UCSD-AML1 (cell line): ENCODE results near the gene PCYOX1L.

Source experiments
- DNase-seq: peaks from one replicate; lab custom pipeline; 2025; ENCODE audit not compliant: unreplicated experiment; lab: John Stamatoyannopoulos, UW

Gene PCYOX1L, protein sequence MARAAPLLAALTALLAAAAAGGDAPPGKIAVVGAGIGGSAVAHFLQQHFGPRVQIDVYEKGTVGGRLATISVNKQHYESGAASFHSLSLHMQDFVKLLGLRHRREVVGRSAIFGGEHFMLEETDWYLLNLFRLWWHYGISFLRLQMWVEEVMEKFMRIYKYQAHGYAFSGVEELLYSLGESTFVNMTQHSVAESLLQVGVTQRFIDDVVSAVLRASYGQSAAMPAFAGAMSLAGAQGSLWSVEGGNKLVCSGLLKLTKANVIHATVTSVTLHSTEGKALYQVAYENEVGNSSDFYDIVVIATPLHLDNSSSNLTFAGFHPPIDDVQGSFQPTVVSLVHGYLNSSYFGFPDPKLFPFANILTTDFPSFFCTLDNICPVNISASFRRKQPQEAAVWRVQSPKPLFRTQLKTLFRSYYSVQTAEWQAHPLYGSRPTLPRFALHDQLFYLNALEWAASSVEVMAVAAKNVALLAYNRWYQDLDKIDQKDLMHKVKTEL

DNA sequence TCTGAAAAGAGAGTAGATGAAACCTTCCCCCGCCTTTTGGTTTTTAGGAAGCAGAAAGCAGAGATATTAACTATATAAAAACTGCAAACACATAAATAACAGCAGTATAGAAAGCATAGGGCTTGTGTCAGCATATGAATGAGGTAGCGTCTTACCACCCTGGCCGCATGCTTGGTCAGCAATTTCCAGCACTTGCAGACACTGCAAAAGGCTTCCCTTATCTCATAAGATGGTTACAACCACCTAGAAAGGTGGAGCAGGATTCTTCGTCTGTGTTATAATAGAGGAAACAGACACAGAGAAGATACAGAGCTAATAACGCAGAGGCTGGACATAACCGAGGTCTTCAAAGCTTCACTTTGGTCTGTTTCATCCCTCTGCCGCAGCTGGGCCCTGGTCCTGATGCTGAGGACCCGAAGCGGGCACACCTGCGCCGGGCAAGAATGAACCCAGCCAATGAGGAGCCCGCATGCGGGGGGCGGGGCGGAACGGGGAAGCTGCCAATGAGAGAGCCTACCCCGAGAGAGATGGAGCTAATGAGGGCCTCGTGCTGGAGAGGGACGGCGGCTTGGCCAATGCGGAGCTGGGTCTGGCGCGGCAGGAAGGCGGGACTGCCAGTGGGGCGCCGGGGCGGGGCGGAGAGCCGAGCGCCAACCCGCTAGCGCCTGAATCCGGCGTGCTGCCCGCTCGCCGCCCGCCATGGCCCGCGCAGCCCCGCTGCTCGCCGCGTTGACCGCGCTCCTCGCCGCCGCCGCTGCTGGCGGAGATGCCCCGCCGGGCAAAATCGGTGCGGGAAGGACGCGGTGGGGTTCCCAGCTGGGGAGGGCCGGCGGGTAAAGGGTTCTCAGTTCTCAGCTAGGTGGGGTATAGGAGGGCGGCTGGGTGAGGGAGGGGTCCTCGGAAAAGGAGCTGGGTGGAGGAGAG, at the start of gene PCYOX1L:
Gene PCYOX1L, plus strand, starts transcription at position 677 of the 924 bp plus-strand sequence. Its CDS starts 23 bp downstream, at position 700.
- peak; percentile 96 for DNase-seq

DNA sequence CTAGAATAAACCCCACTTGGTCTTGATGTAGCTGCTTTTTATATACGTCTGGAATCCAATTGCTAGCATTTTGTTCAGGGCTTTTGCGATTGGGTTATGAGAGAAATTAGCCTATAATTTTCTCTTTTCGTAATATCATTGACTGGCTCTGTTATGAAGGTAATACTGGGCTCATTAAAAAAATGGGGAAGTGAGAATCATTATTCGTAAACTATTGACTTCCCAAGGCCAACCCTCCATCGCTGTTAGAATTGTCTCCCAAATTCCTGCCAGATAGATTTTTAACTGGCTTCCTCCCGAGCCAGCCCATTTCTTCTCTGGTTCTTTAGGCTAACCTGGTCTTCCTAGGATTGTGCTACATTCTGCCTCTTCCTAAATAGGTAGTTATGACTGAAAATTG, 48.5 kb upstream of the PCYOX1L start:
- no peak for DNase-seq

DNA sequence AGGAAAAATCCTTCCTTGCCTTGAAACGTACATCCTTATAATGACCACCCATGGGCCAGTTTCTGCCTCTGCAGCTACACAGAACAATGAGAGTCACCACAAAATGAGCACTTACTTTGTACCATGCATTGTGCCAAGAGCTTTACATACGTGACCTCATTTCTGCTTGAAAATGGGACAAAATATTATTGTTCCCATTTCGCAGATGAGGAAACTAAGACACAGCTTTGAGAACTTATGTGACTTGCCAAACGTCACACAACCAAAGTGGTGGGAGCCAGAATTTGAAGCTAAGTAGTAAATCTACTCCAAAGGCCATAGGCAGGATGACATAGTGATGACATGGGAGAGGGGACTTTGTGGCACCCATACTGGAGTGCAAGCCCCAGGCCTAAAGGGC, 47.4 kb upstream of the PCYOX1L start:
- no peak for DNase-seq

DNA sequence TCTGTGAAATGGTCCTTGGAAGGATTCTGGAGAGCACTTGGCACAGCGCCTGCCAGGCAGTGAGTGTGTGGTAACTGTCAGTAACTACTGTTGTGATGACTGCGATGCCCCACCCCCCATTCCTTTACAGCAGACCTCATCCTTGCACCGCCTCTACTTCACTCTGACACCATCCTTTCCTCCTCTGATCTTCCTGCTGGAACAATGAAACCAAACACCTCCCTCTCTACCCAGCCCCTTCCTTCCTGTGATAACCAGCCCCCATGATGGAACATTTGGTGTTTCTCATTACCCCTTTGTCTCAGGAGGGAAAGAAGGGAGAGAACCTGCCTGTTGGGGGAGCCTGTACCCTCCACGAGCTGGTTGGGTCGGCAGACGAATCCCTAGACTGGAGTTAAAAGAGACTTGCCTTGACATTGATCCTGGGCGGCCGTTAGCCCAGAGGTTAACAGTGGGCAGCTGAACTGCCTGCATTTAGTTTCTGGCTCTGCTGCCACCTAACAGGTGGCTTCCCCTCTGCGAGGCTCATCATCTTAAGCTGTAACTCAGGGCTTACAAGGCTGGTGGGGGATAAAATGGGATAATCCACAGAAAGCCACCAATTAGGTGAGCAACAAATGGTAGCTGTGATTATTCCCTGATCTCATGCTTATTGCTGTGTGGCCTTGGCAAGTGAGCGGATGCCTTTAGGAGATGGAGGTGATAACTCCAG, 46.7 kb upstream of the PCYOX1L start:
- peak; percentile 55 for DNase-seq

DNA sequence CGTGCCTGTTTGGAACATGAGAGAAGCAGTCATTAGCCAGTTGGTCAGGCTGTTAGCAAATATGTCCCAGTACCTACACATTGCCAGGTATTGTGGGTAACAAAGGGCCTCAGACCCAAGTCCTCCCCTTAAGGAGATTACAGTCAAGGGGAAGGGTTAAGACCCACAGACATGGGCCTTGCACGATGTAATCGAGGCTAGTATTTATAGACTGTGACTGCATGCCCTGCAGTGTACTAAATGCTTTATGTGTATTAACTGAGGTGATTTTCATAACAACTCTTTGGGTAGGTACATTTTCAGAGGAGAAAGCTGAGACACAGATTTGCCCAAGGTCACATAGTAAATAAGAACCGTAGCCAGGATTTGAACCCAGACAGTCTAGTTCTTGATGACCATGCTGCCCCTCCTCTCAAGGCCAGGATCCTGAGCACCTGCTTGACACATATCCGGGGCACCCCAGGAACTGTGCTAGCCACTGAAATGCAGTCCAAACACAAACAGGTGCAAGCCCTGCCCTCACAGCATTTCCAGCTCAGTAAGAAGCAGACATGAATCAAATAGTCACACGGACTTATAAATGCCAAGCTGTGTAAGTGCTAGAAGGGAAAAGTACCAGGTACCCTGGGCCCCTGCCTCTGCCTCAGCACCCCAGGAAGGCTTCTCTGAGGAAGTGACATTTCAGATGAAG, 44.5 kb upstream of the PCYOX1L start:
- no peak for DNase-seq

DNA sequence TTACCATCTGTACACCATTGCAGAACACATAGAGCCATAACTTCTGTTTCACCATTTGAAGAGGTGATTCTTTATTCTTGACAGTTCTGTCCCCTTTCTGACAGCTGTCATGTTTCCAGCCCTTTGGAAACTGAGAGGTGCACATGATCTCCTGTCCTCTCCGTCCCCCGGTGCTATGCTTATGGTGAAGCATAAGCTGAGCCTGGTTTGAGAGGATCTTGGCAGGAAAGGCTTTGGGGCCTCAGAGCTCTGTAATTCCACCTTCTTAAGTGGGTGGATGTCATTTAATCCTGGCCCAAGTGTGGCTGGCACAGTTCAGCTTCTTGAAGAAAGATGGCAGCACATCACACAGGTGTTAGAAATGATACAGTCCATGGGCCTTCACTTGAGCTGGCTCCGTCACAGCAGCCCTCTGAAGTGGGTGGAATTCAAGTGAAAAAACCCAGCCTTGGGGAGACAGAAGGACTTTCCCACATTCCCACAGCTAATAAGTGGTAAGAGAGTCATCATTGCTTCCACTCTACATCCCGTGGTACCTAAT, 43.2 kb upstream of the PCYOX1L start:
- DNase-seq, result no peak

DNA sequence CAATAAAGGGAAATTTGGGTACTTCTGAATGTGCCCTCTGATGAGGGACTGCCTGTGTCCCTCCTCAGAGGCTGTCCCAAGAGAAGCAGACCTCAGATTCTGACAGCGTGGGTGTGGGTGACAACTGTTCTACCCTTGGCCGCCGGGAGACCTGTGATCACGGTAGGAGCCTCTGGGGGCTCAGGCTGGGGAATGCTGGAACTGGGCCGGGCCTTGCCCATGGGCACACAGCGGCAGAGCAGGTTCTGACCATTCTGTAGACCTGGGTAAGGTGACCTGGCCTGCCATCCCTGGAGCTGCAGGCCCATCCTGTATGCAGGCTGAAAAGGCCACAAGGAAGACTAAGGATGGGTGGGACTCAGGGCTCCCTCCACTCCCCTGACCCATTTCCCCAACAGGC, 42.1 kb upstream of the PCYOX1L start:
- no peak for DNase-seq

DNA sequence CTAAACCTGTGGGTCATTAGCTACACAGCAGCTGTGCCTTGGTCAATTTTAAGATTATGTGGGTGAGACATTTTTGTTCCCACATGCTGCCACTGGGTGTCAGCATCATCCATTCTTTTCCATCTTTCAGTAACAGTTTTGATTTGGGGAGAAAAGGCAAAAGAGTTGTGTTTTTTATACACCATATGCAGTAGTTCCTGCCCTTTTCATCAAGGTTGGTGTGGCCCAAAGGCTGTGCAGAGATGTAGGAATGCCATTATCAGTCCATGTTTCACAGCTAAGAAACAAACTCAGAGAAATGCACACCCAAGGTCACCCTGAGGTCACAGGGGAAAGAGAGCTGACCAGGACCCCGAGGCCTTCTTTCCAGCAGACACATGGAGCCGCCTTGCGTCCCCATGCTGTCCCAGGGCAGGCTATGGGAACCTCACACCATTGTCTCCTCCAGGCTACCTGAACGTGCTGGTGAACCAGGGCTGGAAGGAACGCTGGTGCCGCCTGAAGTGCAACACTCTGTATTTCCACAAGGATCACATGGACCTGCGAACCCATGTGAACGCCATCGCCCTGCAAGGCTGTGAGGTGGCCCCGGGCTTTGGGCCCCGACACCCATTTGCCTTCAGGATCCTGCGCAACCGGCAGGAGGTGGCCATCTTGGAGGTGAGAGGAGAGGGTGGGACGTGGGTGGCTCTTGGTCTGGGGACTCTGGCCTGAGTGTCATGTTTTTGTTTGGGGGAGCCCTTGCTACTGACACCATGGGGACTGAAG, 40.4 kb upstream of the PCYOX1L start:
- DNase-seq, result no peak

DNA sequence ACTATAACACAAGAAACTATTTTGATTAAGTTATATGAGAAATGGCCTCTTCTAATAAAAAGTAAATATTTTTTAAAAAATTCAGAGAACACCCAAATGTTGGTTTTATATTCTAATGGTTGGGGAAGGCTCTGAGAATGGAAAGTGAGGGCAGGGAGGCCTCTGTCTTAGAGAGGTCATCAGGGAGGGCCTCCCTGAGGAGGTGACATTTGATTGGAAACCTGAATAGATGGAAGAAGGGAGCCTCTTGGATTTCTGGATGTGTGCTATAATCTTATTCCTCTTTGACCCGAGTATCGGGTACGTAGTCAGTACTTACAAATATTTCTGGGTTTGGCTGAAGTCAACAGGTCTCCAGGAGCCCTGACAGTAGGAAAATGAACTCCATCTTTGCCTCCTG, 38.7 kb upstream of the PCYOX1L start:
- no peak for DNase-seq

DNA sequence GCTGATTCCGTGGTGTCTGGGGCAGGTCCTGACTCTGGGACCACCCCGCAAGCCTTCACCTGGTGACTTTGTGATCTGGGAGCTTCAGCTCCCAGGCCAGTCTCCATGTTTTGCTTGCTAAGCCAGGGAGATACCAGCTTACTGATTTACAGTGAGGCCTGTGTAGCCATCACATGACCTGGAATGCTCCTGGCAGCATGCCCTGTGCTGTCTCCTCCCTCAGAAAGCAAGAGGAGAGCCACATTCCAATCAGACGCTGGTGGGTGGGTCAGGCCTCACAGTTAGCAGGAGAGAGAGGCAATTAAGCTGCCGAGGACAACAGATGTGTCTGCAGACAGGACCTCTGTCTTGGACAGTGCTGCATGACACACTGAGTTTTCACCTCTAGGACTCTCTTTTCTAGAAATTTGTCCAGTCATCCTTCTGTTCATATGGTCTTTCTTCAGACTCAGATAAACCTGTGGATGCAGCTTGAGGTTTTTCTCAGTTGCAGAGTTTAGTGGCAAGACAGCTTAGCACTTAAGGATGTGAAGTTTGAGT, 37.0 kb upstream of the PCYOX1L start:
- no peak for DNase-seq

DNA sequence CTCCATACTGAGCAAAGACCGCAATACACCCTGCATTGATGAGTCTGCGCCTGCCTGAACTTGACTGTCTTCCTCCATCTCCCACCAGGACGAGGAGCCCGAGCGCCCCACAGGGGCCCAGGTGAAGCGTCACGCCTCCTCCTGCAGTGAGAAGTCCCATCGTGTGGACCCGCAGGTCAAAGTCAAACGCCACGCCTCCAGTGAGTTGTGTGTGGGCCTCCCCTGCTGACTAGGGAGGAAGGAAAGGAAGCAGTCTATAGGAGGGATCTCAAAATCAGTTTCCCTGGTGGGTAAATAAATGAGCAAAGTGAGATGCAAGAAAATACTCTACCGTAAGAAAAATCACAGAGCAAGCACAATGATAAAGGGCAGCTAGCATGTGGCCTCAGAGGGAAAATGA, 35.3 kb upstream of the PCYOX1L start:
- no peak for DNase-seq

DNA sequence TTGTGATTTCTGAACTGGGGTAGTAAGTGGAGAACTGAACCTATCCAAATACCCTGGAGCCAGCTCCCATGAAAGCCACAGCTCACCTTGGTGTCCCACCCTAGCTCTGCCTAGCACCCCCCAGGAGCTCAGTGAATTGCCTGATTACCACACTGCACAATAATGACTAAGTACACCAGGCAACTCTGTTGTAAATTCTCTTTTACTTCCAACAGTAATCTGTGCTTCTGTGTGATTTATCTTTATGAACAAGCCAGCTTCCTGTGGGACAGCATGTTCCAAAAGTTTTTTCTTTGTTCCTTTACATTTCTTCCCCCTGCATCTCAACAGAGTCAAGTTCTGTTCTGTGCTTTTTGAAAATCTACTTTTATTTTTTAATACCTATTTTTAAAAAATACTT, 34.6 kb upstream of the PCYOX1L start:
- DNase-seq, result no peak

DNA sequence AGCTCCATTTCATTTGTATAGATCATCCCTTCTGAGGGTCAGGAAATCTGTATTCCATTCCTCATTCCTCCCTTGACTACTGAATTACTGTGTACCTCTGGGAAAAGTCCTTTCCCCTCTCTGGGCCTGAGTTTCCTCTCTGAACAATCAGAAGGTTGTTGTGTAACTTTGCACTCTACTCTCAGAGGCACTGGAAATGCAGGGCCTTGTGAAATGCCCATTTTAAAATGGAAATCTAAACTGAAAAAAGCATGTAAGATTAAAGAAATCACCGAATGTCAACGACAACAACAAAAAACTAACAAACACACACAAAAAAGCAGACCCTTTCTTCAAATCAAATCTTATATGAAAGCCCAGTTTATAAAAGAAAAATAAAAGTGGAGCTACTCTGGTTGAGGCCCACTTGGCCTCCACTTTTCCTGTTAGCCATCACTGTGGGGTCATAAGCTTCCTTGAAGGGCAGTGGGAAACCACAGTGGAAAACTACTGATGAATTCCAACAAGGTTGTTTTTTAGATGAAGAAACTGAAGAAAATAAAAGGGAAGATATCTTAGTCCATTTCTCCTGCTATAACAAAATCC, 34.1 kb upstream of the PCYOX1L start:
- DNase-seq, result no peak

DNA sequence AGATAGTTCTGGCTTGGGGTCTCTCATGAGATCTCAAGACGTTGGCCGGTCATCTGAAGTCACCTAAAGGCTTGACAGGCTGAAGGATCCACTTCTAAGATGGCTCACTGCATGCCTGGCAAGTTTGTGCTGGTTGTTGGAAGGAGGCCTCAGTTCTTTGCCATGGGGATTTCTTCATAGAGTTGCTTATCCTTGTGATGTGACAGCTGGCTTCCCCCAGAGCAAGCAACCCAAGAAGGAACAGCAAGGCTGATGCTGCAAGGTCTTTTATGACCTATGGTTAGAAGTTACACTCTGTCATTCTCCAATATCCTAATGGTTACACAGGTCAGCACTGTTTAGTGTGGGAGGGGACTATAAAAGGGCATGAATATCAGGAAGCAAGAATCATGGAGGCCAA, 33.2 kb upstream of the PCYOX1L start:
- DNase-seq, result no peak

DNA sequence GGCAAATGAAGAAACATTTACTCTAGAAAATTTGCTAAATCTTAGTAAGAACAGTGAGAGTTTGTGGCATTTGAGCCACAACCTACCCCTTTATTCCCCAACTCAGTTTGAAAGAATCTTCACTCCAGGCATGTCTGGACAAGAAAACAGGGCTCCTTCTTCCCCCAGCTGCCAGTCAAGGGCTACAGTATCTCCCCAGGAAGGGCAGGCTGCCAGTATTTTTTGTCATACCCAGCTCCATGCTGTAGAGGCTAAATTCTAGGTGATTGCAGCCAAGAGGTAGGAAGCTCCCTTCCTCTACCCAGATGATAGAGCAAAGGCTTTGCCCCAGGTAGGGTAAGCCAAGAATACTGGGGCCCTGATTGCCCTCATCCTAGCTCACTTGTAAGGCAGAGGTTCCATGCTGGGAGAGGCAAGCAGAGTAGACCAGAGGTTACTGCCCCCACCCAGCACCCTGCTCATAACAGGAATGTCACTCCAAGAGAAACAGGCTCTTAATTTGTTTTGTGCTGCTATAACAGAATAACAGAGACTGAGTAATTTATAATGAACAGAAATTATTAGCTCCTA, 32.6 kb upstream of the PCYOX1L start:
- no peak for DNase-seq

DNA sequence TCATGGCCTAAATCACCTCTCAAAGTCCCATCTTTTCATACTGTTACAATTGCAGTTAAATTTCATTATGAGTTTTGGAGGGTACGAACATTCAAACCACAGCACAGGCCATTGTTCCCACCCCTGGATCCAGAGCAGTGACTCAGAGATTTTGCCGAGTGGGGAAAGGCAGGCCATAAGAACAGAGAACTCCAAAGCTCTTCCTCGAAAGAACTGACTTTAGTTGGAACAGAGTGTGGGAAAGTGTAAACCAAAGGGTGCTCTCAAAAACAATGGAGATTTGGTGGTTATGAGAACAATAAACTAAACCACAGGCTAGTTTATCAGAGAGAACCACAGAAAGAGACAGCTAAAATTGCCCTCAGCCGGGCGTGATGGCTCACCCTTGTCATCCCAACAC, 32.0 kb upstream of the PCYOX1L start:
- no peak for DNase-seq

DNA sequence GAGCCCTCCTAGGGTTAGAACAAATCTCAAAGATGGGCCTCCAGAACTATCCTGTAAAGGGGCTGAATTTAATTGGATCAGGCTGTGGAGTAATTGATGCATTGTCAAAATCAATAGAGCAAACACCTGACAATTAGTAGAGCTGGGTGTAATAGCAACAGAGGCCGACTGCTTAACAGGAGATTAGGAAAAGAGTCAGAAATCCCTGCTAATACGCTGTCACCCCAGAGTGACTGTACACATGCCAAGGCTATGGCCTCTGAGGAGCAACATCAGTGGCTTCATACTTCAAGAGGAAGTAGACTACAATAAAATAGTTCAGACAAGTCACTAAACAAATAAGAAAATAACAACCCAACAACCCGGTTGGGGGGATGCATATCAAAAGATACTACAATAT, 31.2 kb upstream of the PCYOX1L start:
- no peak for DNase-seq

DNA sequence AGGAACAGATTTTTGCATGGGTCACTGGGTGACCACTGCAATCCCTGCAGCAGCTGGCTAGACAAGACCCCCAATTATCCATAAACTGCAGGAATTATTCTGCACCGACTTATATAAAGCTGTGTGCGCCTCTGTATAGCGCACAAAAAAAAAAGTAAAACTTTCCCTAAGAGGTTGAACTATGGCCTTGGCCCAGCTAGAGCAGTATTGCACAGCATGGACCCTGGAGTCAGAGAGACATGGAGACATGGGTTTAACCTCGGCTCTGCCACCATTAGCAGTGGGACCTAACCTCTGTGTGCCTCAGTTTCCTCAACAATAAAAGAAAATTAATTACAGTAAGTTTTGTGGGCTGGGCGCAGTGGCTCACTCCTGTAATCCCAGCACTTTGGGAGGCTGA, 29.7 kb upstream of the PCYOX1L start:
- no peak for DNase-seq
